ENCODE data around the gene HOXB8.

- no peak for TF ChIP-seq GLIS3 (CRISPR knock-in tag; IDR thresholded peaks at IDR 0.05)
- no peak for TF ChIP-seq BACH2 (CRISPR knock-in tag; IDR thresholded peaks at IDR 0.05; ENCODE audit: borderline replicate concordance)
- TF ChIP-seq RARB (CRISPR knock-in tag; IDR thresholded peaks at IDR 0.05) = no peak
- no peak for TF ChIP-seq OSR1 (CRISPR knock-in tag; IDR thresholded peaks at IDR 0.05)
Observed at GRCh38 chr17:48621410-48622392, 6.6 kb upstream of the HOXB8 start.

Measured in SK-N-SH treated with all-trans-retinoic acid at 6 μM for 48 hours (cell line).